Transverse colon (tissue), 4 donors: ENCODE data around the gene SYK. TPM values are rescaled to one million over a fixed set of nuclear protein-coding genes. Genes with fewer than 3 reads are reported as not detected.

Source experiments
- DNase-seq: peaks from one replicate; pipeline ENCODE4 v3.0.0-alpha.2; 2019
- H3K27ac ChIP-seq, 4 donors: fragments of 200-600 bp; sonication (generic); 2 replicates each; pipeline ENCODE4 v1.5.1; 2016 to 2018; ENCODE audit warnings: inconsistent platforms in 4 of 4
- H3K27me3 ChIP-seq: fragments of 200-600 bp; sonication (generic); 2 replicates; pipeline ENCODE4 v1.5.1; 2017; ENCODE audit warnings: inconsistent platforms
- H3K36me3 ChIP-seq, 4 donors: fragments of 200-600 bp; sonication (generic); 2 replicates each; pipeline ENCODE4 v1.5.1; 2017 to 2019; ENCODE audit warnings: inconsistent platforms in 4 of 4
- H3K4me1 ChIP-seq, 4 donors: fragments of 200-600 bp; sonication (generic); 2 replicates each; pipeline ENCODE4 v1.5.1; 2017 to 2020; ENCODE audit warnings: inconsistent platforms in 4 of 4
- H3K4me3 ChIP-seq, 4 donors: fragments of 200-600 bp; sonication (generic); 1 replicate in 1 of 4; 2 replicates in 3 of 4; pipeline versions ENCODE4 v1.5.1 to v1.6.1; 2017 to 2019; ENCODE audit warnings: inconsistent platforms in 4 of 4
- H3K9me3 ChIP-seq, 2 donors: fragments of 200-600 bp; sonication (generic); 2 replicates each; pipeline ENCODE4 v1.5.1; 2017 to 2019; ENCODE audit warnings: inconsistent platforms in 2 of 2
- EP300 ChIP-seq: sonication (generic); formaldehyde crosslinking; IDR thresholded peaks from one replicate; pipeline ENCODE4 v1.6.1; 2017; ENCODE audit warnings: antibody characterized with exemption, low read depth
- POLR2A ChIP-seq: fragments of 450-650 bp; IDR thresholded peaks from one replicate; pipeline ENCODE4 v1.6.1; 2016; ENCODE audit warnings: antibody characterized with exemption, mild to moderate bottlenecking, moderate library complexity
- POLR2AphosphoS5 ChIP-seq, 3 donors: sonication (generic); formaldehyde crosslinking; IDR thresholded peaks; one replicate each; pipeline ENCODE4 v1.6.1; 2016; ENCODE audit warnings: antibody characterized with exemption in 3 of 3
- WGBS, 2 donors: methylation state at CpG; one replicate each; pipeline ENCODE4 v1.1.5; 2018; ENCODE audit warnings: low coverage in 1 of 2; 5-methylcytosine and 5-hydroxymethylcytosine counted together
- in situ Hi-C, 4 donors: fragments of 200-750 bp; cut with MboI; loops; one replicate each; pipeline versions ENCODE4 v1.15.0 to v1.15.1; 2017; ENCODE audit warnings: low sequenced_read_pairs in 3 of 4, low pct_ligation_motif_present in 1 of 4, low pct_unique_long_range_greater_than_20kb in 1 of 4
- intact Hi-C: fragments of 100-400 bp; cut with DNase I; formaldehyde crosslinking; loops from one replicate; pipeline ENCODE4 v1.15.1; 2023; ENCODE audit warnings: low total_unique reads
- total RNA-seq, 4 donors: library from RNA; depleted of rRNA; stranded (reverse); fragments of >200 nt; gene quantifications; one replicate each; pipeline ENCODE4 v1.1.0, GENCODE V29; 2016
- TF ChIP-seq, protein P1 (sequence below), 5 experiments: fragments of 200-600 bp in 3 of 5; fragments of 450-650 bp in 2 of 5; sonication (generic) in 3 of 5; IDR thresholded peaks; 1 replicate in 2 of 5; 2 replicates in 3 of 5; pipeline ENCODE4 v1.5.1; 2016 to 2017; ENCODE audit warnings: antibody characterized with exemption in 5 of 5, inconsistent platforms in 3 of 5, mild to moderate bottlenecking in 2 of 5, moderate library complexity in 1 of 5

Gene SYK
- total RNA-seq, 4 donors from 2014 or later = 32.2 to 534 (median 34.3) TPM

DNA sequence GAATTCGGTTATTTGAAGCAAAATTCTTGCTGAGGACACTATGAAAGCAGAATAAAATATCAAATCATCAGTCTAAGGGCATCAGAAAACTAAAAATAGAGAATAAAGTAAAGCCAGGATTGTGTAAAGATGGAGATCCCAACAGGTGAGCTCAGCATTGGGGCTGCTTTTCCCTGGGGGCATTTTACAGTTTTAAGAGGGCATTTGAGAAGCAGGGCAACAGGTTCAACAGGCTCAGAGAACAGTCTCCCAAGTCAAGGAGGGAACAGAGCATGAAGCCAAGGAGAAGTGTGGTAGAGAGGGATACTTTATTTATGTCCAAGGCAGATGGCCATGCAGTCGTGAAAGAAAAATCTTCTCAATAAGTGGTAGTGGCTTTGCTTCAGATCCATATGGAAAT lies 145.4 kb downstream of the SYK start:
- in situ Hi-C loops (no loop called here), intact Hi-C loops (no loop called here)
- H3K4me3 ChIP-seq = no peak overlapping the region
- no peaks in the 10 kb centered on the region for H3K9me3 ChIP-seq
- no peak for TF ChIP-seq POLR2AphosphoS5 (IDR thresholded peaks at IDR 0.05)
- TF ChIP-seq EP300 = no peak
- TF ChIP-seq, protein P1, sequence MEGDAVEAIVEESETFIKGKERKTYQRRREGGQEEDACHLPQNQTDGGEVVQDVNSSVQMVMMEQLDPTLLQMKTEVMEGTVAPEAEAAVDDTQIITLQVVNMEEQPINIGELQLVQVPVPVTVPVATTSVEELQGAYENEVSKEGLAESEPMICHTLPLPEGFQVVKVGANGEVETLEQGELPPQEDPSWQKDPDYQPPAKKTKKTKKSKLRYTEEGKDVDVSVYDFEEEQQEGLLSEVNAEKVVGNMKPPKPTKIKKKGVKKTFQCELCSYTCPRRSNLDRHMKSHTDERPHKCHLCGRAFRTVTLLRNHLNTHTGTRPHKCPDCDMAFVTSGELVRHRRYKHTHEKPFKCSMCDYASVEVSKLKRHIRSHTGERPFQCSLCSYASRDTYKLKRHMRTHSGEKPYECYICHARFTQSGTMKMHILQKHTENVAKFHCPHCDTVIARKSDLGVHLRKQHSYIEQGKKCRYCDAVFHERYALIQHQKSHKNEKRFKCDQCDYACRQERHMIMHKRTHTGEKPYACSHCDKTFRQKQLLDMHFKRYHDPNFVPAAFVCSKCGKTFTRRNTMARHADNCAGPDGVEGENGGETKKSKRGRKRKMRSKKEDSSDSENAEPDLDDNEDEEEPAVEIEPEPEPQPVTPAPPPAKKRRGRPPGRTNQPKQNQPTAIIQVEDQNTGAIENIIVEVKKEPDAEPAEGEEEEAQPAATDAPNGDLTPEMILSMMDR (IDR thresholded peaks at IDR 0.05) = no peak
- no peak for TF ChIP-seq POLR2A
- no peaks in the 10 kb centered on the region for H3K36me3 ChIP-seq
- DNase-seq = no peak
- H3K4me1 ChIP-seq = peaks cover 0 to 19% (median 3%) of the 10 kb centered on the region in 4 donors
- no peak overlapping the region for H3K27ac ChIP-seq
- no peaks in the 10 kb centered on the region for H3K27me3 ChIP-seq
- 49 to 54% methylated on average over 1 to 2 of the region's 2 CpGs for WGBS, 2 donors

Other genes with a start within 250 kb of the SYK start
- gene DIRAS2, start 159.0 kb upstream of the SYK start, total RNA-seq = under 1 TPM in 1 of 4 donors, not detected in 3; 0.14 TPM